BE2C (cell line): ENCODE data around the gene IPO5.
"Not testable (repeated sequence)": the region's sequence is repeated elsewhere in the genome, so short reads cannot be mapped to it uniquely, and the experiment has no call there.

Experiments
- DNase-seq: peaks from one replicate; pipeline ENCODE4 v3.0.0-alpha.2; 2020
- H3K27me3 ChIP-seq: fragments of 250-450 bp; sonication (Bioruptor Pico); 2 replicates; pipeline ENCODE4 v1.5.1; 2020; ENCODE audit warnings: mild to moderate bottlenecking
- H3K36me3 ChIP-seq: fragments of 250-450 bp; sonication (Bioruptor Pico); 2 replicates; pipeline ENCODE4 v1.5.1; 2020; ENCODE audit warnings: mild to moderate bottlenecking
- H3K4me1 ChIP-seq: fragments of 250-450 bp; sonication (Bioruptor Pico); 2 replicates; pipeline ENCODE4 v1.5.1; 2020
- H3K4me3 ChIP-seq: 2 replicates; pipeline ENCODE4 v1.5.1; 2011; ENCODE audit warnings: low read depth, low read length
- H3K9me3 ChIP-seq: fragments of 250-450 bp; sonication (Bioruptor Pico); 2 replicates; pipeline ENCODE4 v1.5.1; 2020
- CTCF ChIP-seq: IDR thresholded peaks from 2 replicates; pipeline ENCODE4 v1.5.1; 2012; ENCODE audit warnings: mild to moderate bottlenecking, low read depth, low read length

IPO5 gene

GRCh38 chr13:97979556-97979955 lies 26.1 kb downstream of the IPO5 start:
- no peak for TF ChIP-seq CTCF
- Histone ChIP-seq H3K9me3 (no peaks in the 10 kb centered on the region), H3K36me3 (peaks cover 33% of the 10 kb centered on the region), H3K4me1 (no peaks in the 10 kb centered on the region; the same call in 1 of the 2 replicates), H3K4me3 (no peak overlapping the region), H3K27me3 (no peaks in the 10 kb centered on the region)
- DNase-seq = no peak

- Histone ChIP-seq H3K9me3 (no peaks in the 10 kb centered on the region), H3K4me1 (no peaks in the 10 kb centered on the region; the same call in 1 of the 2 replicates), H3K27me3 (no peaks in the 10 kb centered on the region), H3K4me3 (no peak overlapping the region), H3K36me3 (peaks cover 58% of the 10 kb centered on the region)
- DNase-seq = no peak
- TF ChIP-seq CTCF = no peak
Observed at GRCh38 chr13:97982286-97982685, 28.8 kb downstream of the IPO5 start.

- no peaks in the 10 kb centered on the region for H3K27me3 ChIP-seq
- TF ChIP-seq CTCF = no peak
- DNase-seq = no peak
- peaks cover 93% of the 10 kb centered on the region for H3K36me3 ChIP-seq
- H3K4me3 ChIP-seq = no peak overlapping the region
- H3K4me1 ChIP-seq = no peaks in the 10 kb centered on the region
- no peaks in the 10 kb centered on the region for H3K9me3 ChIP-seq
Observed at GRCh38 chr13:97986835-97987234, 33.4 kb downstream of the IPO5 start.

- peaks cover 94% of the 10 kb centered on the region for H3K36me3 ChIP-seq
- no peak for DNase-seq
Observed at GRCh38 chr13:97999653-98000052, 46.2 kb downstream of the IPO5 start.

GRCh38 chr13:98004107-98004506 lies 50.6 kb downstream of the IPO5 start:
- no peak overlapping the region for H3K4me3 ChIP-seq
- TF ChIP-seq CTCF = no peak
- no peak for DNase-seq
- peaks cover 86% of the 10 kb centered on the region for H3K36me3 ChIP-seq
- no peaks in the 10 kb centered on the region for H3K9me3 ChIP-seq
- no peaks in the 10 kb centered on the region for H3K4me1 ChIP-seq
- H3K27me3 ChIP-seq = no peaks in the 10 kb centered on the region

More at GRCh38 chr13:97999653-98000052, 46.2 kb downstream of the IPO5 start:
- H3K4me1 ChIP-seq = no peaks in the 10 kb centered on the region
- no peak for TF ChIP-seq CTCF
- H3K9me3 ChIP-seq = no peaks in the 10 kb centered on the region
- H3K27me3 ChIP-seq = no peaks in the 10 kb centered on the region
- H3K4me3 ChIP-seq = no peak overlapping the region

GRCh38 chr13:98004997-98005396 lies 51.5 kb downstream of the IPO5 start:
- H3K4me1 ChIP-seq, H3K9me3 ChIP-seq, H3K4me3 ChIP-seq, H3K27me3 ChIP-seq, DNase-seq: not testable (repeated sequence)
- peaks cover 86% of the 10 kb centered on the region for H3K36me3 ChIP-seq

GRCh38 chr13:98007001-98007400 lies 53.5 kb downstream of the IPO5 start:
- DNase-seq = no peak
- TF ChIP-seq CTCF = no peak
- H3K27me3 ChIP-seq = no peaks in the 10 kb centered on the region
- H3K36me3 ChIP-seq = peaks cover 82% of the 10 kb centered on the region
- no peaks in the 10 kb centered on the region for H3K9me3 ChIP-seq
- H3K4me3 ChIP-seq = no peak overlapping the region
- H3K4me1 ChIP-seq = no peaks in the 10 kb centered on the region
